ENCODE measurements around the gene IRF7.
A peak's percentile ranks its signal among the peaks of the same experiment; 100 is the strongest.
"Not testable (repeated sequence)": the region's sequence is repeated elsewhere in the genome, so short reads cannot be mapped to it uniquely, and the experiment has no call there.

IRF7 gene

DNA sequence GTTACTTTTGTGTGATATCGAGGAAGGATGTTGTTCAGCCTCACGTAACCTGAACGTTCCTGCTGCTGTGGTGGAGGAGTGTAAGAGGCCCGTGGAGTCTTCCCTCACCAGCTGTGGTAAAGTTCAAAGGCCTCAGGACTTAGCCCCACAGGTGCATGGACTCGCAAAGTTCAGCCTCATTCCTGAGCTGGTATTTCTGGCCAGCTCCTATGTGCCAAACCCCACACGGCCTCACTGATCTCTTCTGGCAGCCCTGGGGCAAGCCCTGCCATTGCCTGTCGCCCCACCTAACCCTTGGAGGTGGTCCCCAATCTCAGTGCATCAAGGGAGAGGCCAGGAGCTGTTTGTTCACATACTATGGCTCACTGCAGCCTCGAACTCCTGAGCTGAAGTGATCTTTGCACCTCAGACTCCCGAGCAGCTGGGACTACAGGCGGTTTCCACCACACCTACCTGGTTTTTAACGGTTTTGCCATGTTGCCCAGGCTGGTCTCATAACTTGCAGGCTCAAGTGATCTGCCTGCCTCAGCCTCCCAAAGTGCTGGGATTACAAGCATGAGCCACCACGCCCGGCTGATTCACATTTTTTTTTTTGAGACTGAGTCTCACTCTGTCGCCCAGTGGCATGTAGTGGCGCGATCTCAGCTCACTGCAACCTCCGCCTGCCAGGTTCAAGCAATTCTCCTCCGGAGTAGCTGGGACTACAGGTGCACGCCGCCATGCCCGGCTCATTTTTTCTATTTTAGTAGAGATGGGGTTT lies 37.3 kb downstream of the IRF7 start:
- DNase-seq, result no peak

DNA sequence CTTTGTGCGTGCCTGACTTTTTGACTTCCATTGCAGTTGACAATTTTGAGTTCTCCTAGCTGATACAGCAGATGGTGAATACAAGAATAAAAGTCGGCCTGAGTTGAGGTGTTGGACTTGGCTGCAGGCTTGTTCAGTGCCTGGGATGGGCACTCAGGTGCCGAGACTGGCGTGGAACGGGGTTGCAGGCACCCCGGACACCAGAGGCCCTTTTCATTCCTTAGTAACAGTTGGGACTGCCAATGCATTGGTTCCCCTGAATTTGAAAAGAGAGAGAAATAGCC lies 38.2 kb downstream of the IRF7 start:
- DNase-seq, result no peak

DNA sequence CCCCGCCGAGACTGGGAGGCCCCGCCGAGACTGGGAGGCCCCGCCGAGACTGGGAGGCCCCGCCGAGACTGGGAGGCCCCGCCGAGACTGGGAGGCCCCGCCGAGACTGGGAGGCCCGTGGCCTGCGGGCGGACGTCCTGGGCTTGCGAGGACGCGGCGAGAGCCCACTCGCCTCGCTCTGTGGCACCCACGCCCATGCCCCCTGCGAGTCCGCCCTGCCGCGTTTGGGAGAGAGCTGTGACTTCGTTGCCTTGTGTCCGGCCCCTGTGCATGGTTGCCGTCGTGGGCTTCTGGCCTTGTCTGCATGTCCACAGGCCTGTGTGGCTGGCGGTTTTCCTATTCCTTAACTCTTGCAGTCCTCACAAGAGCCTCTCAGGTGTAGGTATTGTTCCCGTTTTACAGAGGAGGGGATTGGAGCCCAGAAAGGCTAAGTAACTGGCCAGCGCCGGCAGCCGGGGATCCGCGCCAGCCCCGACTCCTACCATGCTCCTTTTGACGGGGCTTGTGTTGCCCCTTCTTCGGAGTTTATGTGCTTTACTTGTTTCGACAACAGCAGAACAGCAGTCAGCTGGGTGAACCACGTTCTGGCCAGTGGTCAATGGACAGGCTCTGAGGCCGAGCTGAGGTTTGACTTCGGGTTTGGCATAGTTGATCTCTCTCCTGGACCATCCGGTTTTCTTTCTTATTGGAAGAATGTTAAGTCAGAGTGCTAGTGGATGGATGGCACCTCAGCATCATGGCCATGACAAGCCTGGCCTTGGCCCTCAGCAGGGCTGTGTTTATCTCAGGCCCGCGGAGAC lies 38.7 kb downstream of the IRF7 start:
- DNase-seq, result no peak

DNA sequence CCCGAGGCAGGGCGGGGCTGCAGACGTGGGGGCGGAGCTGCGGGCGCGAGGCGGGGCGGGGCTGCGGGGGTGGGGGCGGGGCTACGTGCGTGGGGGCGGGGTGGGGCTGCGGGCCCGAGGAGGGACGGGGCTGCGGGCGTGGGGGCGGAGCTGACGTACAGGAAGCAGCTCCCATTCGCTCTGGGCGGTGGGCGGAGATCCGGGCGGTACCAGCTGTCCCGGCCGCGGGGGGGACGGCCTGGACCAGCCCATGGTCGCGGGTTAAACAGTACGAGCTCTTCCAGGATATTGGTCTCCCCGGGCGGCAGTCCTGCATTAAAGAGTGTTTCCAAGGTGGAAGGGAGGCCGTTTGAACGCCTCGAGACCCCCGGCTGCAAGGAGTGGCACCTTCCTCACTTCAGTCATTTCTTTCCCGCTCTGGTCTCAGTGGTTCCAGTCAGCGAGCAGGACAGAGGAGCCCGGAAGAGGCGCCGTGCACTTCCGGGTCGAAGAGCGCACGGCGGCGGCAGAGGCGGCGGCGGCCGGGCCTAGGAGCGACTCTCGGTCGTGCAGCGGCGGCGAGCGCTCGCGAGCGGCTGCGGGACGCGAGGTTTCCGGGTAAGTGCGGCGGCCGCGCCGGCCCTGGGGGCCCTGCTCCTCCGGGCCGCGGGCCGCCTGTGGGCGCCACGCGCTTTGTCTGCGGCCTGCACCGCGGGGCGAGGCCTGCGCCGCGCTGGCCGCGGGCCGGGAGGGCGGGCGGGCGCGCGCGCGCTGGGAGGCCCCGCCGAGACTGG lies 39.6 kb downstream of the IRF7 start, which contains the start of gene PHRF1:
TSS of gene PHRF1 (plus strand) at position 475 of the 773 bp plus-strand sequence. CDS start 5,043 bp downstream, outside the sequence.
- DNase-seq, result peak; percentile 91

DNA sequence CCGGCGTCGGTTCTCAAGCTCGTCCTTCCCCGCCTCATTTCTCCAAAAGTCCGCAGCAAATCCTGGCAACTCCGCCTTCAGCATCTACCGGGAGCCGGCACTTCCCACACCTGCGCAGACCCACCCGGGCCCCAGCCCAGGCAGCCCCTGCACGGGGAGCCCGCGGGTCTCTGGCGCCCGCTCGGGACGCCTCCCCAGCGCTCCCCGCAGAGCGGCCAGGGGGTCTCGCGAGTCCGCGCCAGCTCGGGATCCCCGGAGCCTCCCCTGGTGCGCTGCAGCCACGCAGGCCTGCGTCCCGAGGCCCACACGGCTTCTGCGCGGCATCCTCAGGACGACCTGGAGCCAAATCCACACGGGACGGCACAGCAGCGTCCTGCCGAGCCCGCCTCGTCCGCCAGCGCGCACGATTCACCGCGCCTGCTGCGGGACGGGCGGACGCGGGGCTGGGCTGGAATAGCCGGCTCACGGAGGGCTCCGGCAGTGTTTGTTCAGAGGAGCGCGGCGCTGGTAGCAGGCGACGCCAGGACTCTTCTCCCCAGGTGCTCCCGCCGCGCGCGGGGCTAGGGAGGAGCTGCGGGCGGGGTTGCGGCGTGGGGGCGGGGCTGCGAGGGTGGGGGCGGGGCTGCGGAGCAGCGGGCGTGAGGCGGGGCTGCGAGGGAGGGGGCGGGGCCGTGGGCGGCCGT lies 40.3 kb downstream of the IRF7 start:
- no peak for DNase-seq

DNA sequence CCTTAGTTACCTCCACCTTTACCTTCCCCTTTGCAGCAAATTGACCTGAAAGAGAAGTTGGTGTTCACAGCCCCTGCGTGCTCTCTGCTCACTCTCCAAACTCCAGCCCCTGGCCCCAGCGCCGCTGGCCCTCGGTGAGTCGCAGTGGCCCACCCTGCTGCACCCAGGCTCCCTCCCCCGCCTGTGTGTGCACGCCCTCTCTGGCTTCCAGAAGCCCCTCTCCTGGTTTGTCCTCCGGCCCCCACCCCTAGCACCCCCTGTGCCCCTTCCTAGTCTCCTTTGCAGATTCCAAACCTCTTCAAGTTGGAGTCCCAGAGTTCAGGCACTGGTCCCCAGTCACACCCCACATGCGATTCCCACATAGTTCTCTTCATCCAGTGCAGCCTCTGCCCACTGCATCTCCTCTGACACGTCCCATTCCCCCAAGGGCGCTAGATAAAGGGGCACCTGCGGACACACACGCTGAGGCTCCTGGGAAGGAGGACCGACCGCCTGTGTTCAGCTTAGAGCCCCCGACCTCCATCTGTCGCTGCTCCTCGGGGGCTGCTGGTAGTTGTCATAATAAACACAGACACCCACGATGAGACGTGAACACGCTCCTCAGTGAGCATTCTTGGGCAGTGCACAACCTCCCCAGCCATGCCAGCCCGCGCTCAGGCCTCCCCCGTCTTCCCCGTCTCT lies 41.0 kb downstream of the IRF7 start:
- DNase-seq, result no peak

DNA sequence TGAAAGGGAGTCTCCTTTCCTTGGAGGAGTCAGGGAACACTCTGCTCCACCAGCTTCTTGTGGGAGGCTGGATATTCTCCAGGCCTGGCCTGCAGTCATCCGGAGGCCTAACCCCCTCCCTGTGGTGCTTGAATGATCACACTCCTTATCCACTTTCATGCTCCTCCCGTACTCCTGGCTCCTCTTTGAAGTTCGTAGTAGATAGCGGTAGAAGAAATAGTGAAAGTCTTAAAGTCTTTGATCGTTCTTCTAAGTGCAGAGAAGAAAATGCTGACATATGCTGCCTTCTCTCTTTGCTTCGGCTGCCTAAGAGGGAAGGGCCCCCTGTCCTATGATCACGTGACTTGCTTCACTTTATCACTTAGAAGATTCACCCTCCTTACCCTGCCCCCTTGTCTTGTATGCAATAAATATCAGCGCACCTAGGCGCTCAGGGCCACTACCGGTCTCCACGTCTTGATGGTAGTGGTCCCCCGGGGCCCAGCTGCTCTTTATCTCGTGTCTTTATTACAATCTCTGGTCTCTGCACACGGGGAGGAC lies 41.6 kb downstream of the IRF7 start:
- DNase-seq, result not testable (repeated sequence)

DNA sequence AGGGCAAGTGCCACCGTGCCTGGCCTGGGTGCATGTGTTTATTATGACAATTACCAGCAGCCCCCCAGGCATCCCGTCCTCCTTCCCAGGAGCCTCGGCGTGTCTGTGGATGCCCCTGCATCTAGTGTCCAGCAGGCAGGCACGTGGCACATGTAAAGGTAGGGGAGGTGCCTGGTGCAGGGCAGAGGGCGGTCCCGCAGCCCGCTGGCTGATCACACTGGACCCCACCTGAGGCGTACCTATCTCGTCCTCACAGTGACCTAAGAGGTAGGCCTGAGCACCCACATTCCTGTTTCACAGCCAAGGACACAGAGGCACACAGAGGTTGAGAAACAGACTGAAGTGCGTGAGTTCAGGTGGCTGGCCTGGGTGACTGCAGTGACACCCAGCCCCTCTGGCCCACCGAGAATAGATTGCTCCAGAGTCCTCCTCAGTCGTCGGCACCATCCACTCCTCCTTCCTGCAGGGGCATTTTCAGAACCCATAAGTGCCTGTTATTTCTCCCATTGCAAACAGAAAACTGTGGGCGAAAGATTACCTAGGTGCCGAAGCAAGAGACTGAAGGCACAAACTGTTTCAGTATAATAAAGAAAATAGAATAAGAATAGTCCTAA lies 42.5 kb downstream of the IRF7 start:
- DNase-seq, result no peak

DNA sequence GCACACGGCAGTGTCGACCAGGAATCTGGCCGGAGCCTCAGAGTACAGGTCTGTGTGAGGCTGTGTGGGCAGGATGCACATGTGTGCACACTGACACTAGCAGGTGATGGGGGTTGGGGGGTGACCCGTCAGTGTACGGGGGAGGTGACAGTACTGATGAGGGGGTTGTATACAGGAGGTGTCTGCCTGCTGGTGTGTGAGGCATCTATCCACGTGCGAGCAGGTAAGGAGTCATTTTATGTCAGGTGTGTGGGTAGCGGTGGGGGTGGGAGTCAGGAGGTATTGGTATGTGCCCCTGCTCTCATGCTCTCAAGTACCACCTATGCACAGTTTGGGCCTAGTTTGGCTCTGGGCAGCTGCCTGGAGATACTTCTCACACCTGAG lies 44.0 kb downstream of the IRF7 start:
- no peak for DNase-seq

DNA sequence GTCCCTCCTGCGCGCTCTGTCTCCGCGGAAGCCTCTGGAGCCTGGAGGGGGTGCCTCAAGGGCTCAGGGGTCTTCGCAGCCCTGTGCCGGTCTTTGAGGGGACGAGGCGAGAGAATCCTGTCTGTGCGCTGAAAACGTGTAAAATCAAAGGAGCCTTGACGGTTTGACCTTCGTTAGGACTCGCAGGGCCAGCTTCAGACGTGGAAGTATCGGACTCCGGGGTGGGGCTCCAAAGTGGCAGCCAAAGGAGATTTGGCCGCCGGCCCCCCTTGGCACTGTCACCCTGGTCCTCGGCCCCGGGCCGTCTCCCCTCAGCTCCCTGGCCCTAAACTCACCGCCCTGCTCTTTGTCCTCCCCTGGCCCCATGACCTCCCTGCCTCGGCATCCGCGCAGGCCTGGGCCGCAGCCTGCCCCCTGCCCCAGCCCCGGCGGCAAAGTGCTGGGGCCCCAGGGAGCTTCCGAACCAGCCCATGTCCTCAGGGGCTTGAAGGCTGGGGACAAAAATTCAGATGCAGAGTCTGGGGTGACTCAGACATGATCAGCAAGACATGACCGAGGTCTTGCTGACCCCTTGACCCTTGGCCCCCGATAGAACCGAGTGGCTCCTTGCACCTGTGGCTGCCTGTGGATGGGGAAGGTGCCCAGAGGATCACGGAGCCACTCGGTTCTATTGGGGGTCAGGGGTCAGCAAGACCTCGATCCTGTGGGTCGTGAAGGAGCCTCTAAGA lies 46.4 kb downstream of the IRF7 start:
- no peak for DNase-seq

DNA sequence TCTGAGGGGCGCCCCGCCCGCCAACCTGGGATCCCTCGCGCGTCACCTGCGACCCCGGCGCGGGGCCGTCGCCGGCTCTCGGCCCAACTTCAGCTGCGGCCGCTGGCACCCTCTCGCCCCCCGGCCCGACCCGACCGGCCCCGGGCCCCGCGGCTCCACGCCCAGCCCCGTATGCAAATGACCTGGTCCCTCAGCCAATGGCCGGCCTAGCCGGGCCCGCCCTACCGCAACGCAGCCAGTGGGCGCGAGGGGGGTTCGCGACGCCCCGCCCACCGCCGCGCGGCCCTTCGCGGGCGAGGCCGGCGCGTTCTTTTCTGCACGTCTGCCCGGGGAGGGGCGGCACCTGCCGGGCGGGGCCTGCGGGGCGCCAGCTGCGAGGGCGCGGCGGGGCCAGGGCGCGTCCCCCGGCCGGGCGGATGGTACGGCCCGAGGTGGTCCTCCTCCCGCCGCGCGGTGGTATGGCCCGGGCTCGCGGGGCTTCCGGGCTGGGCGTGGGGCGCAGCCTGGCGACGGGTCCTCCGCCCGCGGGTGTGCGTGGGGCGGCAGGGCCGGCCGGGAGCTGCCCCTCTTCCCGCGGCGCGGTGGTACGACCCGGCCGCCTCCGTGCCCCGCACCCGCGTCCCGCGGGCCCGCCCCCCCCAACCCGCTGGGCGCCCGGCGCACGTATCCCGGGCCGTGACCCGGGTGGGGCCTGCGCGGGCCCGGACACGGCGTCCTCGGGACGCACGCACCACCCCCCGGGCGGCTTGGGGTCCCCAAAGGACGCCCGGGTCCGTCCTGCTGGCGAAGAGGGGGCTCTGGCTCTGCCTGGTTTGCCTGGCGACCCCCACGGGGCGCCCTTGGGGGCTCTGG lies 47.2 kb downstream of the IRF7 start:
- DNase-seq, result peak; percentile 91

DNA sequence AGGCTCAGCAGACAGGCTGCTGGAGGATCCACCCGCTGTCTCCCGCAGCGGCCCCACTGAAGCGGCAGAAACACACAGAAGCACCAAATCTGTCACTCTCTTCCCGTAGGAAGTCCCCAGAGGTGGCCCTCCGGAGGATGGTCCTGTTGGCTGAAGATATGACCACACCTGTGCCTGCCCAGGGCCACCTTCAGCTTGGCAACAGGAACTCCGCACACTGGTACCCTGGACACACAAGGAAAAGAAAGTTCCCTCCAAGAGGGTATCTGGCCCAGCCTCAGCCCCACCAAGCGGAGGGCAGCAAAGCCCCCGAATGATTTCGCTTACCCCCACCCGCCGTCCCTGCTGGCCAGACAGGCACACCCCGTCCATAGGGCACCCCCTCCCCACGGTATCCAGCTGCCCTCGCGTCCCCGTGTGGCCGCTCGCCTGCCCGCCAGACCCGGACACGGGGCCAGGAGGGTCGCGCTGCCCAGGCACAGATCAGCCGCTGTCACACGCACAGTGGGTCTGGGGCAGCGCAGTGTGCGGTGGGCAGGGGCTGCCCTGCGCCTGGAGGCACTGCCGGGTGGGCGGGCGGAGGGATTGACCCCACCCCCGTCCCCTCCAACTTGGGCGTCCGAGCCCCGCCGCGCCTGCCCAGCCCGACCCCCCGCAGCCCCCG lies 48.0 kb downstream of the IRF7 start:
- no peak for DNase-seq

DNA sequence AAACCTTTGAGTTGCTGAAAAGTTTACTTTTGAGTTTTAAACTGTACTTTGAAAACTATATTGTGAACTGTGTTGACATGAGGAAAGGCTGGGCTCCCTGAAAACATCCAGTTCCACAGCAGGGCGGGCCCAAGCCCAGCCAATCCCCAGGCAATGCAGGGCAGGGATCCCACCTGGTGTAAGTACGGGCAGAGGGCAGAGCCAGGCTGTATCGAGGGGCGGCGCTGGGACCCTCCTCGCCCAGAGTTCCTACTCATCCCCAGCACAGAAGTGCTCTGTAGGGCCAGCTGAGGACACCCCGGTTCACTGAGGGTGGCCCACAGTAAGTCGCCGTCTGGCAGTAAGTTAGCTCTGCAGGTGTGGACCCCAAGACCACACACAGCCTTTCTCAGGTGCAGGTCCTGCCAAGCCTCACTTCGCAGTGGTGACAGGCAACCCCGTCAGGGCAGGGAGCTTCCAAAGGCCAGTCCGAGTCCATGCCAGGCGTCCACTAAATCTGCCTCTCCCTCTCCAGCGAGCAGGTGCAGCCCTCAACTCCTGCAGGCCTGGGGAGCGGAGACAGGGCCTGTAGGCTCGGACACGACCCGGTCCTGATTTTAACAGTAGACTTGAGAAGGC lies 48.6 kb downstream of the IRF7 start:
- DNase-seq, result no peak

DNA sequence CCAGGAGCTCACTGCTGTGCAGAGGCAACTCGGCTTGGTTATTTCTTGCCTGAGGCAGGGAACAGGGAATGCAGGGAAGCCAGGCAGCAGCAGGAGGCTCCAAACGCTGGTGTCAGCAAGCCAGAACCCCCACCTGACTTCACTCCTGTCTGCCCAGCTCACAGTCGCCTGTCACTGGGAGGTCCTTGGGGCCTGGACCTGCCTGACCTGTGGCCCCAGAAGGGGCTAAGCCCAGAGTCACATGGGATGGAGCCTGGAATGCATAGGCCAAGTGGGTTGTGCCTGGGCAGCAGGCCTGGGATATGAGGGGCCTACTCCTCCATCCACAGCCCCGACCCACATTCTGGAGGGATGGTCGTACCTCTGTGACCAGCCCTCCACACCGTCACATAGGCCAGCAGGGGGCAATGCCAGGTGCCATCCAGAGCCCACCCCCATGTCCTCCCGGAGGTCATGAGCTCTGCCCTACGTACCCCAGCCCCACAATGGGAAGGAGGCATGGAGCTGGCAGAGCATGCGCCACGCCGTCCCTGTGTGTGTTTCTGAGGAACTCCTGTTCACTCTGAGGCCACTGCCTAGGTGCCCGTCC lies 49.7 kb downstream of the IRF7 start:
- DNase-seq, result no peak

DNA sequence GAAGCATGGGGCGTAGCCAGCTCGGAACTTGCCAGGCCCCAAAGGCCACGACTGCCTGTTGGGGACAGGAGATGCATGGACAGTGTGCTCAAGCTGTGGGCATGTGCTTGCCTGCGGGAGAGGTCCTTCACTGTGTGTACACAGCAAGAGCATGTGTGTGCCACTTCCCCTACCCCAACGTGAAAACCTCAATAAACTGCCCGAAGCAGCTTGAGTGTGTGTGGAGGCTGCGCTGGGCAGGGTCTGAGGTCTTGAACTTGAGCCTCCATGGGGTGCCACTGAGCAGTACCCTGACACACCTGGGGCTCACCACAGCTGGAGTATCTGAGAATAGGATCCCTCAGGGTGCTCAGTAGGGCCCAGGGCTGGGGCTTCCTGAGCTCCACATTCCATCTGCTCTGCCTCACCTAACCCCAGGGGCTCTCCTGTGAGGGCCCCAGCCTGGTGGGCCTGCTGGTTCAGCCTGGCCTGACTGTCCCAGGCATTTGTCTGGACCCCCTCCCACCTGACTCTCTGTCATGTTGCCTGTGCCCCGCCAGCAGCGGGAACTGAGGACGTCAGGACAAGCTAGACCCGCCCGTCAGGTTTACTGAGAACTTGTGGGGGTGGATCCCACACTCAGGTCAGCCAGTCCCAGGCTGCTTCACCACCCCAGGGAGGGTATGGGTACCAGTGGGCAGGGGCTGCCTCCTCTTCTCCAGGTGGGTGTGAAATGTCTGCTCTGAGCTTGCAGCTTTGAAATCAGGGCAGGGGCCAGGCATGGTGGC lies 51.8 kb downstream of the IRF7 start:
- no peak for DNase-seq

DNA sequence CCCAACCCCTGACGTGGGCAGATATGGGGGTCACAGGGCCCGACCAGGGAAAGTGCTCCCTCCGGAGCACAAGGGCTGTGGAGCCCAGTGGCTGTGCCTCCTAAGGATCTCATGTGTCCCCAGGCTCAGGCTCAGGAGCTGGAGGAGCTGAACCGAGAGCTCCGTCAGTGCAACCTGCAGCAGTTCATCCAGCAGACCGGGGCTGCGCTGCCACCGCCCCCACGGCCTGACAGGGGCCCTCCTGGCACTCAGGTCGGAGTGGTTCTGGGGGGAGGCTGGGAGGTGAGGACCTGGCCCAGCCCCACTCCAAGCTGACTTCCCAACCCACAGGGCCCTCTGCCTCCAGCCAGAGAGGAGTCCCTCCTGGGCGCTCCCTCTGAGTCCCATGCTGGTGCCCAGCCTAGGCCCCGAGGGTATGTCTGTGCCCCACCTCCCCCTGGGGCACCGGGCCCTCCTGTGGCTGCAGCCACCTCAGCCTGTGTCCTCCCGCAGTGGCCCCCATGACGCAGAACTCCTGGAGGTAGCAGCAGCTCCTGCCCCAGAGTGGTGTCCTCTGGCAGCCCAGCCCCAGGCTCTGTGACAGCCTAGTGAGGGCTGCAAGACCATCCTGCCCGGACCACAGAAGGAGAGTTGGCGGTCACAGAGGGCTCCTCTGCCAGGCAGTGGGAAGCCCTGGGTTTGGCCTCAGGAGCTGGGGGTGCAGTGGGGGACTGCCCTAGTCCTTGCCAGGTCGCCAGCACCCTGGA lies 52.5 kb downstream of the IRF7 start:
- no peak for DNase-seq
